Measurements from ENCODE around the gene HSPA2.

- TF ChIP-seq CTCF (IDR thresholded peaks at IDR 0.05) = no peak
- no peak for TF ChIP-seq POLR2A (IDR thresholded peaks at IDR 0.05)
- no peak for TF ChIP-seq EP300 (IDR thresholded peaks at IDR 0.05)
Observed at GRCh38 chr14:64502887-64503433, 37.6 kb upstream of the HSPA2 start.

Data from gastroesophageal sphincter (tissue), 3 donors.